GM20431 (cell line): ENCODE data around the gene TMEM175.
"Not testable (repeated sequence)": the region's sequence is repeated elsewhere in the genome, so short reads cannot be mapped to it uniquely, and the experiment has no call there.

Experiments used
- in situ Hi-C: fragments of 300-500 bp; cut with MseI, MboI; formaldehyde crosslinking; loops from one replicate; pipeline ENCODE4 v1.15.0; 2020; ENCODE audit warnings: low sequenced_read_pairs; ENCODE audit not compliant: unreplicated experiment

The TMEM175 gene

GRCh38 chr4:998096-998691 is 65.9 kb downstream of the TMEM175 start:
- in situ Hi-C loops, result no loop called here

- in situ Hi-C loops, result not testable (repeated sequence)
These were observed 67.1 kb downstream of the TMEM175 start for GRCh38 chr4:999240-999863.

- in situ Hi-C loops, result no loop called here
These were observed 67.7 kb downstream of the TMEM175 start for GRCh38 chr4:999882-1000425.

- in situ Hi-C loops, result no loop called here
These were observed 68.5 kb downstream of the TMEM175 start for GRCh38 chr4:1000686-1001260.

GRCh38 chr4:1001561-1002130 is 69.4 kb downstream of the TMEM175 start:
- in situ Hi-C loops, result no loop called here

GRCh38 chr4:1002131-1002630 is 69.9 kb downstream of the TMEM175 start:
- in situ Hi-C loops, result no loop called here

GRCh38 chr4:1002631-1003251 is 70.5 kb downstream of the TMEM175 start:
- in situ Hi-C loops, result no loop called here

GRCh38 chr4:1003271-1004070 is 71.2 kb downstream of the TMEM175 start:
- in situ Hi-C loops, result no loop called here

- in situ Hi-C loops, result no loop called here
These were observed 71.8 kb downstream of the TMEM175 start for GRCh38 chr4:1004071-1004418.

GRCh38 chr4:1004557-1005485 is 72.6 kb downstream of the TMEM175 start:
- in situ Hi-C loops, result no loop called here

GRCh38 chr4:1006856-1007255 is 74.6 kb downstream of the TMEM175 start:
- in situ Hi-C loops, result no loop called here
